K562 (cell line): Measurements from ENCODE around the gene TMTC2. TPM values are rescaled to one million over a fixed set of nuclear protein-coding genes. Genes with fewer than 3 reads are reported as not detected.

ENCODE experiments used
- ATAC-seq: fragments of 200-7000 bp; cut with Tn5 transposase; 3 replicates; pipeline ENCODE4 v1.9.1; 2020; ENCODE audit warnings: moderate library complexity
- BruUV-seq: library from RNA; stranded (reverse); fragments of 400-500 nt; replicated peaks from 2 replicates; lab custom pipeline; 2021; lab: Mats Ljungman, UMichigan
- CTCF ChIA-PET: fragments of 300-600 bp; formaldehyde crosslinking; extraction: SDS; loops from one replicate; lab custom pipeline; 2021; ENCODE audit warnings: low intra/inter-chr PET ratio; lab: Yijun Ruan, JAX
- POLR2A ChIA-PET: fragments of 300-600, 350-650 bp; sonication (Branson Sonifier 250); formaldehyde crosslinking; extraction: SDS; loops from one replicate; lab custom pipeline; 2021; ENCODE audit warnings: antibody characterized with exemption, inconsistent platforms; lab: Yijun Ruan, JAX
- DNase-seq, 4 experiments: peaks; one replicate each; pipeline versions ENCODE4 v3.0.0 to v3.0.0-alpha.2; 2011 to 2018; ENCODE audit warnings: low spot score in 3 of 4, mixed read lengths in 3 of 4; ENCODE audit errors: extremely low read depth in 1 of 4
- FAIRE-seq: peaks from 2 replicates; lab custom pipeline; 2011; peaks lifted over from hg19 to GRCh38; lab: Jason Lieb, UNC
- H2AFZ ChIP-seq: 2 replicates; pipeline ENCODE4 v1.6.0; 2011; ENCODE audit warnings: low read depth, low read length, control low read depth, inconsistent platforms
- H3K27ac ChIP-seq: fragments of 200-600 bp; 3 replicates; pipeline ENCODE4 v1.8.0; 2011; ENCODE audit warnings: low read depth, mild to moderate bottlenecking, control low read depth, inconsistent platforms, low read length, moderate library complexity, mixed read lengths; ENCODE audit errors: extremely low read depth
- H3K27me3 ChIP-seq, 2 experiments: fragments of 300-600 bp in 1 of 2; 2 replicates in 1 of 2; 3 replicates in 1 of 2; pipeline versions ENCODE4 v1.6.0 to v1.8.0; 2011; ENCODE audit warnings: inconsistent platforms in 2 of 2, low read length in 2 of 2, mild to moderate bottlenecking in 1 of 2, mixed read lengths in 1 of 2, moderate library complexity in 1 of 2; ENCODE audit not compliant: control insufficient read depth in 2 of 2, insufficient read depth in 2 of 2
- H3K36me3 ChIP-seq: fragments of 300-600 bp; 3 replicates; pipeline ENCODE4 v1.8.0; 2011; ENCODE audit warnings: mild to moderate bottlenecking, low read length, inconsistent platforms; ENCODE audit not compliant: control insufficient read depth, insufficient read depth
- H3K4me1 ChIP-seq, 2 experiments: fragments of 200-600 bp in 1 of 2; replicated peaks in 1 of 2; 2 replicates in 1 of 2; 3 replicates in 1 of 2; pipeline versions ENCODE4 v1.5.1 to v1.8.0; 2011; ENCODE audit warnings: inconsistent platforms in 2 of 2, low read length in 2 of 2, mild to moderate bottlenecking in 1 of 2, mixed read lengths in 1 of 2, moderate library complexity in 1 of 2; ENCODE audit not compliant: control insufficient read depth in 2 of 2, insufficient read depth in 2 of 2
- H3K4me2 ChIP-seq: 2 replicates; pipeline ENCODE4 v1.6.1; 2011; ENCODE audit warnings: low read length, control low read depth, inconsistent platforms, mixed read lengths; ENCODE audit not compliant: insufficient read depth
- H3K4me3 ChIP-seq: fragments of 200-600 bp; sonication (generic), shearing (Covaris generic); 2 replicates; pipeline ENCODE4 v1.5.1; 2016; ENCODE audit warnings: control low read depth, inconsistent platforms
- H3K79me2 ChIP-seq: fragments of 200-600 bp; 3 replicates; pipeline ENCODE4 v1.8.0; 2011; ENCODE audit warnings: low read length, inconsistent platforms; ENCODE audit not compliant: control insufficient read depth, insufficient read depth
- H3K9ac ChIP-seq, 2 experiments: 2 replicates each; pipeline versions ENCODE4 v1.6.0 to v1.6.1; 2011; ENCODE audit warnings: low read depth in 2 of 2, low read length in 2 of 2, control low read depth in 1 of 2, inconsistent platforms in 1 of 2, mild to moderate bottlenecking in 1 of 2, mixed read lengths in 1 of 2; ENCODE audit not compliant: insufficient read depth in 1 of 2
- H3K9me1 ChIP-seq: one replicate; pipeline ENCODE4 v1.6.0; 2011; ENCODE audit warnings: inconsistent platforms, mild to moderate bottlenecking, low read length, moderate library complexity; ENCODE audit not compliant: control insufficient read depth, insufficient read depth
- H3K9me3 ChIP-seq: replicated peaks from 2 replicates; pipeline ENCODE4 v1.5.1; 2011; ENCODE audit warnings: low read depth, low read length, inconsistent platforms; ENCODE audit not compliant: control insufficient read depth, insufficient read depth
- H4K20me1 ChIP-seq: replicated peaks from 2 replicates; pipeline ENCODE4 v1.6.1; 2011; ENCODE audit warnings: low read length, inconsistent platforms, mixed read lengths; ENCODE audit not compliant: control insufficient read depth, insufficient read depth
- BRD9 ChIP-seq: fragments of 450-650 bp; IDR thresholded peaks from 2 replicates; pipeline ENCODE4 v1.6.1; 2018; ENCODE audit warnings: low read depth; ENCODE audit not compliant: partially characterized antibody
- DACH1 ChIP-seq: fragments of 450-650 bp; IDR thresholded peaks from 2 replicates; pipeline ENCODE4 v1.6.1; 2018; ENCODE audit not compliant: partially characterized antibody
- HIVEP1 ChIP-seq: fragments of 250-450 bp; sonication (Bioruptor Pico); IDR thresholded peaks from 2 replicates; pipeline ENCODE4 v1.4.0; 2020; ENCODE audit warnings: mild to moderate bottlenecking
- HNRNPK ChIP-seq: fragments of 200-400 bp; formaldehyde crosslinking; IDR thresholded peaks from one replicate; pipeline ENCODE4 v1.6.1; 2018; ENCODE audit warnings: mild to moderate bottlenecking, low read depth, low read length; ENCODE audit not compliant: poor library complexity, severe bottlenecking
- KDM1A ChIP-seq, 2 experiments: fragments of 450-650 bp; IDR thresholded peaks; 2 replicates each; pipeline ENCODE4 v1.6.1; 2016; ENCODE audit warnings: mild to moderate bottlenecking in 2 of 2
- NEUROD1 ChIP-seq: fragments of 150-350 bp; IDR thresholded peaks from 2 replicates; pipeline ENCODE4 v1.6.1; 2014; ENCODE audit warnings: borderline replicate concordance, low read length, low read depth; ENCODE audit not compliant: partially characterized antibody
- PHF20 ChIP-seq: fragments of 450-650 bp; IDR thresholded peaks from 2 replicates; pipeline ENCODE4 v1.6.1; 2018; ENCODE audit not compliant: partially characterized antibody
- THAP7 ChIP-seq: fragments of 250-450 bp; sonication (Bioruptor Pico); IDR thresholded peaks from 2 replicates; pipeline ENCODE4 v1.5.0; 2021
- UBTF ChIP-seq, 2 experiments: IDR thresholded peaks; 2 replicates each; pipeline ENCODE4 v1.6.1; 2012; ENCODE audit warnings: improper control_type of control experiment in 2 of 2, low read depth in 2 of 2, low read length in 2 of 2, borderline replicate concordance in 1 of 2
- ZBTB33 ChIP-seq: sonication (generic); formaldehyde crosslinking; IDR thresholded peaks from 2 replicates; pipeline ENCODE4 v1.8.1; 2023; ENCODE audit warnings: mild to moderate bottlenecking, missing genetic modification reagents
- ZBTB49 ChIP-seq: sonication (generic); formaldehyde crosslinking; IDR thresholded peaks from 2 replicates; pipeline ENCODE4 v1.8.0; 2022; ENCODE audit warnings: missing genetic modification reagents, mild to moderate bottlenecking, borderline replicate concordance
- ZNF212 ChIP-seq: fragments of 450-650 bp; formaldehyde crosslinking; IDR thresholded peaks from 2 replicates; pipeline ENCODE4 v1.4.0; 2020; ENCODE audit warnings: mild to moderate bottlenecking
- ZNF511 ChIP-seq: sonication (generic); formaldehyde crosslinking; IDR thresholded peaks from 2 replicates; pipeline ENCODE4 v1.8.0; 2022; ENCODE audit warnings: mild to moderate bottlenecking, missing genetic modification reagents
- WGBS: fragments of 100-300 bp; shearing (Covaris generic); methylation state at CpG from one replicate; pipeline ENCODE4 v1.1.6; 2016; ENCODE audit warnings: low coverage, mixed read lengths; ENCODE audit not compliant: insufficient coverage; ENCODE audit errors: missing lambda C conversion rate; 5-methylcytosine and 5-hydroxymethylcytosine counted together
- in situ Hi-C: fragments of 300-500 bp; cut with MboI; formaldehyde crosslinking; loops from 4 replicates; pipeline ENCODE4 v1.15.0; 2018; ENCODE audit warnings: inconsistent platforms, mixed read lengths
- intact Hi-C: fragments of 100-400 bp; cut with micrococcal nuclease; formaldehyde crosslinking; loops from 2 replicates; pipeline ENCODE4 v1.14.2; 2022
- polyA plus RNA-seq, 8 experiments: library from polyadenylated mRNA; depleted of rRNA in 4 of 8; stranded (reverse) in 5 of 8; unstranded in 3 of 8; fragments of >200 nt; fragmentation: Nextera tagmentation in 2 of 8; fragmentation: Illumina TruSeq in 1 of 8; extraction: Ambion mirVana in 2 of 8; extraction: Trizol in 1 of 8; gene quantifications; 2 replicates each; pipeline versions ENCODE4 v1.2.1 to v1.2.3, GENCODE V29; 2011 to 2014; ENCODE audit warnings: inconsistent platforms in 1 of 8, missing spikeins in 1 of 8
- total RNA-seq, 7 experiments: library from RNA; depleted of rRNA in 6 of 7; stranded (reverse); fragments of >200 nt in 6 of 7; fragmentation: Illumina TruSeq in 2 of 7; extraction: Trizol in 2 of 7; gene quantifications; 2 replicates each; pipeline versions ENCODE4 v1.2.1 to v1.2.3, GENCODE V29; 2011 to 2021; ENCODE audit warnings: low replicate concordance in 1 of 7

TMTC2 gene
- total and polyA plus RNA-seq, 9 of the 15 experiments (the other 6 are each of a cell fraction or from before 2014, with no cell fraction given), result 0.29 to 1.1 (median 0.55) TPM

GRCh38 chr12:82877963-82878362 lies 191.3 kb downstream of the TMTC2 start (continued):
- TF ChIP-seq ZBTB33 (CRISPR knock-in tag) (no peak), HNRNPK (no peak), ZNF511 (CRISPR knock-in tag) (no peak)

GRCh38 chr12:82880442-82880901 lies 193.8 kb downstream of the TMTC2 start:
- no peaks in the 10 kb centered on the region for H4K20me1 ChIP-seq
- WGBS, result 3% methylated on average over 5 of the region's 5 CpGs
- no TSS peak for BruUV-seq
- H3K36me3 ChIP-seq, result no peaks in the 10 kb centered on the region
- ChIA-PET CTCF (no interaction called here), POLR2A (no interaction called here)
- intact Hi-C loops, result no loop called here
- H3K4me1 ChIP-seq, result no peaks in the 10 kb centered on the region
- H3K9me3 ChIP-seq, result no peaks in the 10 kb centered on the region
- H3K4me2 ChIP-seq, result no peak overlapping the region
- no peak overlapping the region for H3K27ac ChIP-seq
- ATAC-seq (no peak), FAIRE-seq (no peak), DNase-seq (no peak)
- no peaks in the 10 kb centered on the region for H3K9me1 ChIP-seq
- in situ Hi-C loops, result no loop called here
- no peak overlapping the region for H2AFZ ChIP-seq
- no peak overlapping the region for H3K4me3 ChIP-seq
- H3K27me3 ChIP-seq, result no peaks in the 10 kb centered on the region
- H3K9ac ChIP-seq, result no peak overlapping the region
- H3K79me2 ChIP-seq, result no peaks in the 10 kb centered on the region
- TF ChIP-seq UBTF (IDR thresholded peaks at IDR 0.05; ENCODE audit: borderline replicate concordance in 1 of 2, low read depth in 2 of 2, low read length in 2 of 2) (no peak), ZNF212 (CRISPR knock-in tag) (no peak), PHF20 (no peak), ZBTB49 (CRISPR knock-in tag) (no peak), BRD9 (no peak), DACH1 (no peak), HIVEP1 (CRISPR knock-in tag) (no peak), KDM1A (IDR thresholded peaks at IDR 0.05) (no peak), NEUROD1 (no peak), THAP7 (no peak)
